ENCODE data around the gene AZIN2. TPM values are rescaled to one million over a fixed set of nuclear protein-coding genes. Genes with fewer than 3 reads are reported as not detected.

AZIN2 gene
- total RNA-seq, 1 experiment from 2014 or later = 0.39 TPM

DNA sequence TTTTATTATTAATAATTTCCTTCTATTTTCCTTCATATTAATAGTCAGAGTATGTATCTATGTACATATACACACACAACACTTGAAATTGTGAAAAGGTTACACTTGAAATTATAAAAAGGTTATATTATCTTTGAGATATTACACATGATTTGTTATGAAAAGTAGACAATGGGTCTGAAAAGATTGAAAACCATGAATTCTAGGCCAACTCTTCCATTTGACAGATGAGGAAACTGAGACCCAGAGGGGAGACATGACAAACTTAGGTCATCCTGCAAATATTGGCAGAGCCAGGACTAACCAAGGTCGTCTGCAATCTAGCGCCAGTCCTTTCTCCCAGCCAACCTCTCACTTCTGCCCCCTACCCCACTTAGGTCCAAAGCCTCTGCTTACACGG is 67.7 kb downstream of the AZIN2 start:
- WGBS (ENCODE audit: extremely low coverage, insufficient read length, low lambda C conversion rate) = no CpG with 5 or more reads among the region's 3 CpGs
- no peak overlapping the region for H3T11ph ChIP-seq (ENCODE audit: low read length)
- no peak overlapping the region for H3K4me3 Mint-ChIP-seq
- H3K4me1 ChIP-seq (ENCODE audit: insufficient read depth, low read length) = peaks cover 7% of the 10 kb centered on the region; the same call in 1 of the 2 replicates
- no peak for DNase-seq
- H3K36me3 Mint-ChIP-seq (ENCODE audit: insufficient read depth in 1 of 3, low read depth in 3 of 3) = peaks cover 0 to 8% (median 8%) of the 10 kb centered on the region in 3 experiments; a peak in 3 of 7 replicates
- no peaks in the 10 kb centered on the region for H3K23me2 ChIP-seq (ENCODE audit: insufficient read length, low read depth, low read length, poor library complexity, severe bottlenecking)
- no peaks in the 10 kb centered on the region for H3K79me2 ChIP-seq (ENCODE audit: insufficient read depth, low read length)
- H3K9ac ChIP-seq (ENCODE audit: extremely low read depth, insufficient read length, low read length) = no peak overlapping the region
- no peak overlapping the region for H3K23ac ChIP-seq (ENCODE audit: insufficient read length, low read depth, low read length)
- H2BK12ac ChIP-seq (ENCODE audit: insufficient read length, low read depth, low read length) = no peak overlapping the region
- no peaks in the 10 kb centered on the region for H3K9me3 Mint-ChIP-seq
- H4K8ac ChIP-seq (replicated peaks; ENCODE audit: insufficient read length, low read depth, low read length) = no peak overlapping the region
- H2BK120ac ChIP-seq (ENCODE audit: low read depth, low read length, poor library complexity, severe bottlenecking) = no peak overlapping the region
- no peak overlapping the region for H2BK5ac ChIP-seq (ENCODE audit: insufficient read length, low read length)
- H2BK20ac ChIP-seq (ENCODE audit: low read depth, low read length, poor library complexity, severe bottlenecking) = no peak overlapping the region
- no peaks in the 10 kb centered on the region for H4K20me1 ChIP-seq (ENCODE audit: control insufficient read depth, insufficient read depth, insufficient read length)
- no peak overlapping the region for H3K4ac ChIP-seq (ENCODE audit: low read depth, low read length)
- no peaks in the 10 kb centered on the region for H3K27me3 ChIP-seq (ENCODE audit: insufficient read depth, low read length)
- no peaks in the 10 kb centered on the region for H3K79me1 ChIP-seq (ENCODE audit: insufficient read depth, low read depth, low read length, poor library complexity, severe bottlenecking)
- peaks cover 1% of the 10 kb centered on the region; the same call in 1 of the 2 replicates for H3K27me3 Mint-ChIP-seq (ENCODE audit: low read depth)
- no peak overlapping the region for H2AFZ ChIP-seq (ENCODE audit: low read length)
- H4K91ac ChIP-seq (ENCODE audit: insufficient read length, low read depth, low read length) = no peak overlapping the region
- no peak overlapping the region for H3K27ac ChIP-seq (ENCODE audit: insufficient read length, low read depth, low read length)
- peak overlapping the region in 1 of 3 experiments; percentile 65; a peak in 1 of 7 replicates for H3K27ac Mint-ChIP-seq
- H3K14ac ChIP-seq (ENCODE audit: insufficient read depth, low read length) = no peak overlapping the region
- no peak overlapping the region for H3K4me2 ChIP-seq (ENCODE audit: insufficient read depth, insufficient read length, low read length)
- H3K56ac ChIP-seq (ENCODE audit: insufficient read length, low read depth, low read length) = no peak overlapping the region
- no peak overlapping the region for H2BK15ac ChIP-seq (ENCODE audit: low read depth, low read length)
- no peak overlapping the region for H2AK5ac ChIP-seq (ENCODE audit: insufficient read length, low read length)
- TF ChIP-seq, protein P1, sequence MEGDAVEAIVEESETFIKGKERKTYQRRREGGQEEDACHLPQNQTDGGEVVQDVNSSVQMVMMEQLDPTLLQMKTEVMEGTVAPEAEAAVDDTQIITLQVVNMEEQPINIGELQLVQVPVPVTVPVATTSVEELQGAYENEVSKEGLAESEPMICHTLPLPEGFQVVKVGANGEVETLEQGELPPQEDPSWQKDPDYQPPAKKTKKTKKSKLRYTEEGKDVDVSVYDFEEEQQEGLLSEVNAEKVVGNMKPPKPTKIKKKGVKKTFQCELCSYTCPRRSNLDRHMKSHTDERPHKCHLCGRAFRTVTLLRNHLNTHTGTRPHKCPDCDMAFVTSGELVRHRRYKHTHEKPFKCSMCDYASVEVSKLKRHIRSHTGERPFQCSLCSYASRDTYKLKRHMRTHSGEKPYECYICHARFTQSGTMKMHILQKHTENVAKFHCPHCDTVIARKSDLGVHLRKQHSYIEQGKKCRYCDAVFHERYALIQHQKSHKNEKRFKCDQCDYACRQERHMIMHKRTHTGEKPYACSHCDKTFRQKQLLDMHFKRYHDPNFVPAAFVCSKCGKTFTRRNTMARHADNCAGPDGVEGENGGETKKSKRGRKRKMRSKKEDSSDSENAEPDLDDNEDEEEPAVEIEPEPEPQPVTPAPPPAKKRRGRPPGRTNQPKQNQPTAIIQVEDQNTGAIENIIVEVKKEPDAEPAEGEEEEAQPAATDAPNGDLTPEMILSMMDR (conservative IDR thresholded peaks at IDR 0.05) = no peak
- peaks cover 29 to 37% of the 10 kb centered on the region in 2 experiments for H3K4me1 Mint-ChIP-seq
- no peak overlapping the region for H3K18ac ChIP-seq (ENCODE audit: insufficient read length, low read depth, low read length)
- H4K5ac ChIP-seq (ENCODE audit: insufficient read length, low read depth, low read length) = no peak overlapping the region
- H3K9me3 ChIP-seq (ENCODE audit: control insufficient read depth, low read depth, low read length) = no peaks in the 10 kb centered on the region

Measured in H9 (cell line).